Endothelial cell of umbilical vein (primary cell): ENCODE data around the gene GIGYF2. TPM values are rescaled to one million over a fixed set of nuclear protein-coding genes. Genes with fewer than 3 reads are reported as not detected.

Experiments
- BruUV-seq: library from RNA; stranded (reverse); fragments of 400-500 nt; replicated peaks from 2 replicates; lab custom pipeline; 2021; lab: Mats Ljungman, UMichigan
- CTCF ChIA-PET: fragments of 300-600, 350-600 bp; sonication (Branson Sonifier 250); formaldehyde crosslinking; loops from one replicate; lab custom pipeline; 2021; ENCODE audit warnings: antibody characterized with exemption, inconsistent platforms; lab: Charles Lee
- POLR2A ChIA-PET: fragments of 300-600, 350-600 bp; sonication (Branson Sonifier 250); formaldehyde crosslinking; loops from one replicate; lab custom pipeline; 2021; ENCODE audit warnings: antibody characterized with exemption, inconsistent platforms; lab: Charles Lee
- DNase-seq: peaks from one replicate; pipeline ENCODE4 v3.0.0-alpha.2; 2011; ENCODE audit warnings: low read depth, low spot score
- FAIRE-seq: peaks from 2 replicates; lab custom pipeline; 2011; peaks lifted over from hg19 to GRCh38; lab: Jason Lieb, UNC
- H2AFZ ChIP-seq: 2 replicates; pipeline ENCODE4 v1.6.0; 2012; ENCODE audit warnings: low read depth, low read length, control low read depth, inconsistent platforms
- H3K27ac ChIP-seq: 2 replicates; pipeline ENCODE4 v1.5.1; 2011; ENCODE audit warnings: low read depth, mild to moderate bottlenecking, control low read depth, low read length, moderate library complexity; ENCODE audit not compliant: insufficient read depth
- H3K27me3 ChIP-seq, 2 experiments: 2 replicates each; pipeline versions ENCODE4 v1.6.0 to v1.6.1; 2011; ENCODE audit warnings: low read length in 2 of 2, mixed read lengths in 1 of 2; ENCODE audit not compliant: control insufficient read depth in 2 of 2, insufficient read depth in 2 of 2
- H3K36me3 ChIP-seq, 2 experiments: 2 replicates in 1 of 2; 3 replicates in 1 of 2; pipeline ENCODE4 v1.5.1; 2011; ENCODE audit warnings: low read length in 2 of 2, mild to moderate bottlenecking in 1 of 2, moderate library complexity in 1 of 2; ENCODE audit not compliant: control insufficient read depth in 2 of 2, insufficient read depth in 2 of 2; ENCODE audit errors: extremely low read depth in 1 of 2
- H3K4me1 ChIP-seq: 3 replicates; pipeline ENCODE4 v1.5.1; 2011; ENCODE audit warnings: mild to moderate bottlenecking, low read length; ENCODE audit not compliant: control insufficient read depth, insufficient read depth; ENCODE audit errors: extremely low read depth
- H3K4me2 ChIP-seq: 2 replicates; pipeline ENCODE4 v1.6.1; 2011; ENCODE audit warnings: low read length, control low read depth, mixed read lengths; ENCODE audit not compliant: insufficient read depth
- H3K4me3 ChIP-seq, 3 experiments: fragments of 200-600 bp in 1 of 3; sonication (generic), shearing (Covaris generic) in 1 of 3; replicated peaks in 1 of 3; 2 replicates each; pipeline ENCODE4 v1.5.1; 2011 to 2016; ENCODE audit warnings: control low read depth in 3 of 3, low read length in 3 of 3, mild to moderate bottlenecking in 2 of 3, inconsistent platforms in 1 of 3, low read depth in 1 of 3, moderate library complexity in 1 of 3; ENCODE audit not compliant: insufficient read depth in 1 of 3
- H3K79me2 ChIP-seq: 2 replicates; pipeline ENCODE4 v1.6.0; 2012; ENCODE audit warnings: low read length, inconsistent platforms; ENCODE audit not compliant: control insufficient read depth, insufficient read depth
- H3K9ac ChIP-seq: replicated peaks from 2 replicates; pipeline ENCODE3; 2011; ENCODE audit warnings: low read length, control low read depth; ENCODE audit not compliant: insufficient read depth; ENCODE audit errors: extremely low read depth
- H3K9me1 ChIP-seq: replicated peaks from 3 replicates; pipeline ENCODE4 v1.6.0; 2011; ENCODE audit warnings: mild to moderate bottlenecking, low read length; ENCODE audit not compliant: control insufficient read depth, insufficient read depth; ENCODE audit errors: extremely low read depth
- H3K9me3 ChIP-seq: replicated peaks from 2 replicates; pipeline ENCODE4 v1.5.1; 2012; ENCODE audit warnings: low read length, inconsistent platforms; ENCODE audit not compliant: control insufficient read depth, insufficient read depth
- H4K20me1 ChIP-seq: replicated peaks from 2 replicates; pipeline ENCODE3; 2011; ENCODE audit warnings: mild to moderate bottlenecking, low read length; ENCODE audit not compliant: control insufficient read depth, insufficient read depth; ENCODE audit errors: extremely low read depth
- EZH2 ChIP-seq: IDR thresholded peaks from 2 replicates; pipeline ENCODE4 v1.6.1; 2012; ENCODE audit warnings: borderline replicate concordance, low read depth, mild to moderate bottlenecking, moderate library complexity, low read length, inconsistent platforms; ENCODE audit not compliant: severe bottlenecking
- FOS ChIP-seq: IDR thresholded peaks from 2 replicates; pipeline ENCODE4 v1.6.1; 2011; ENCODE audit warnings: mild to moderate bottlenecking, low read length, moderate library complexity, borderline replicate concordance; ENCODE audit not compliant: insufficient read depth
- GATA2 ChIP-seq: IDR thresholded peaks from 2 replicates; pipeline ENCODE4 v1.7.0; 2011; ENCODE audit warnings: low read depth, mild to moderate bottlenecking, moderate library complexity, mixed read lengths, low read length; ENCODE audit not compliant: insufficient read length, insufficient read depth
- JUN ChIP-seq: IDR thresholded peaks from 2 replicates; pipeline ENCODE4 v1.6.1; 2011; ENCODE audit warnings: borderline replicate concordance, low read depth; ENCODE audit not compliant: insufficient read length, insufficient read depth
- MYC ChIP-seq: IDR thresholded peaks from one replicate; pipeline ENCODE4 v1.6.1; 2011; ENCODE audit warnings: mild to moderate bottlenecking, low read depth, low read length
- POLR2A ChIP-seq: IDR thresholded peaks from 2 replicates; pipeline ENCODE4 v1.6.1; 2012; ENCODE audit warnings: low read depth, mild to moderate bottlenecking, control low read depth, low read length
- POLR2AphosphoS5 ChIP-seq: IDR thresholded peaks from 2 replicates; pipeline ENCODE4 v1.6.1; 2012; ENCODE audit warnings: low read depth, mild to moderate bottlenecking, control low read depth, low read length, moderate library complexity; ENCODE audit not compliant: insufficient read depth
- dilution Hi-C: fragments of 300-500 bp; cut with MboI; formaldehyde crosslinking; loops from one replicate; pipeline ENCODE4 v1.15.0; 2019; ENCODE audit warnings: low sequenced_read_pairs; ENCODE audit not compliant: extremely low pct_ligation_motif_present
- intact Hi-C: fragments of 100-400 bp; cut with micrococcal nuclease; formaldehyde crosslinking; loops from one replicate; pipeline ENCODE4 v1.10.0; 2022
- polyA plus RNA-seq, 4 experiments: library from polyadenylated mRNA; depleted of rRNA in 3 of 4; stranded (reverse) in 3 of 4; unstranded in 1 of 4; fragments of >200 nt; gene quantifications; 2 replicates each; pipeline versions ENCODE4 v1.2.1 to v1.2.3, GENCODE V29; 2011 to 2012; ENCODE audit warnings: missing spikeins in 1 of 4
- total RNA-seq: library from RNA; stranded (reverse); gene quantifications from 2 replicates; pipeline ENCODE4 v1.2.3, GENCODE V29; 2021
- TF ChIP-seq, protein P1 (sequence below): IDR thresholded peaks from 2 replicates; pipeline ENCODE4 v1.6.1; 2011; ENCODE audit not compliant: insufficient read depth, insufficient read length
- TF ChIP-seq, protein P2 (sequence below), 2 donors: IDR thresholded peaks; 1 replicate in 1 of 2; 2 replicates in 1 of 2; pipeline ENCODE4 v1.5.1; 2011; ENCODE audit warnings: low read length in 2 of 2, mild to moderate bottlenecking in 2 of 2, moderate library complexity in 2 of 2, control low read depth in 1 of 2, inconsistent platforms in 1 of 2, low read depth in 1 of 2; ENCODE audit not compliant: insufficient read depth in 1 of 2; ENCODE audit errors: extremely low read depth in 1 of 2

GIGYF2 gene
- total and polyA plus RNA-seq, 2 donors (not counting 3 experiments of a cell fraction or from before 2014, with no cell fraction given), result 22.9 to 56.4 TPM

DNA sequence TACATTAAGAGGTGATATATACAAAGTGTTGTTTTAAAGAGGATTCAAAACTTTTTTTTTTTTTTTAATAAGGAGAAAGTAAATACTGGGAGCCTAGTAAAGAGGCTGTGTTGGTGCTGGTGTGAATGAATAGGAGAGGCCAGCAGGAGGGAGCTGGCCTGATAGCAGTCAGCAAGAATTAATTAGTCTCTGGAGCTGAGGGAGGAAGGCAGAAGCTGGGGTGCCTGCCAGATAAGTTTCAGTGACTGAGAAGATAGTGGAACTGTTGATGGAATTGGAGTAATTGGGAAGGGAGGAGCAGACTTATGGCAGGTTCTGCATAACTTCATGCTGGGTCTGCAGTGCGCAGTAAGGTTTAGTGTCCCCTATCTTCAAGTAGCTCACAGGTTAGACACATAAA, 136.7 kb downstream of the GIGYF2 start:
- TF ChIP-seq JUN, result no peak
- no peak for TF ChIP-seq POLR2AphosphoS5
- TF ChIP-seq, protein P1, sequence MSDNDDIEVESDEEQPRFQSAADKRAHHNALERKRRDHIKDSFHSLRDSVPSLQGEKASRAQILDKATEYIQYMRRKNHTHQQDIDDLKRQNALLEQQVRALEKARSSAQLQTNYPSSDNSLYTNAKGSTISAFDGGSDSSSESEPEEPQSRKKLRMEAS, result no peak
- TF ChIP-seq GATA2, result no peak
- TF ChIP-seq MYC, result no peak
- TF ChIP-seq, protein P2, sequence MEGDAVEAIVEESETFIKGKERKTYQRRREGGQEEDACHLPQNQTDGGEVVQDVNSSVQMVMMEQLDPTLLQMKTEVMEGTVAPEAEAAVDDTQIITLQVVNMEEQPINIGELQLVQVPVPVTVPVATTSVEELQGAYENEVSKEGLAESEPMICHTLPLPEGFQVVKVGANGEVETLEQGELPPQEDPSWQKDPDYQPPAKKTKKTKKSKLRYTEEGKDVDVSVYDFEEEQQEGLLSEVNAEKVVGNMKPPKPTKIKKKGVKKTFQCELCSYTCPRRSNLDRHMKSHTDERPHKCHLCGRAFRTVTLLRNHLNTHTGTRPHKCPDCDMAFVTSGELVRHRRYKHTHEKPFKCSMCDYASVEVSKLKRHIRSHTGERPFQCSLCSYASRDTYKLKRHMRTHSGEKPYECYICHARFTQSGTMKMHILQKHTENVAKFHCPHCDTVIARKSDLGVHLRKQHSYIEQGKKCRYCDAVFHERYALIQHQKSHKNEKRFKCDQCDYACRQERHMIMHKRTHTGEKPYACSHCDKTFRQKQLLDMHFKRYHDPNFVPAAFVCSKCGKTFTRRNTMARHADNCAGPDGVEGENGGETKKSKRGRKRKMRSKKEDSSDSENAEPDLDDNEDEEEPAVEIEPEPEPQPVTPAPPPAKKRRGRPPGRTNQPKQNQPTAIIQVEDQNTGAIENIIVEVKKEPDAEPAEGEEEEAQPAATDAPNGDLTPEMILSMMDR (IDR thresholded peaks at IDR 0.05; ENCODE audit: extremely low read depth in 1 of 2, insufficient read depth in 1 of 2, low read depth in 1 of 2, low read length in 2 of 2), result no peak
- TF ChIP-seq FOS, result no peak
- TF ChIP-seq EZH2, result no peak
- no peak for TF ChIP-seq POLR2A
- H3K36me3 ChIP-seq, result peaks cover 9 to 13% of the 10 kb centered on the region in 2 experiments
- no peak overlapping the region for H3K4me3 ChIP-seq
- H4K20me1 ChIP-seq, result peaks cover 2% of the 10 kb centered on the region
- FAIRE-seq (no peak), DNase-seq (no peak)
- H3K9me3 ChIP-seq, result no peaks in the 10 kb centered on the region
- no peak overlapping the region for H3K9ac ChIP-seq
- peaks cover 22% of the 10 kb centered on the region for H3K4me1 ChIP-seq
- H3K27ac ChIP-seq, result no peak overlapping the region
- H3K27me3 ChIP-seq, result no peaks in the 10 kb centered on the region
- no peak overlapping the region for H2AFZ ChIP-seq
- ChIA-PET CTCF (no interaction called here), POLR2A (no interaction called here)
- no peaks in the 10 kb centered on the region for H3K9me1 ChIP-seq
- H3K4me2 ChIP-seq, result no peak overlapping the region
- intact Hi-C loops, result no loop called here
- no TSS peak for BruUV-seq
- H3K79me2 ChIP-seq, result no peaks in the 10 kb centered on the region
- dilution Hi-C loops, result no loop called here
